GM06990 (cell line): ENCODE data around the gene ALKBH4.

ENCODE experiments used
- DNase-seq: peaks from one replicate; pipeline ENCODE4 v3.0.0-alpha.2; 2011; ENCODE audit not compliant: insufficient read length; ENCODE audit errors: extremely low read depth
- H3K27me3 ChIP-seq: replicated peaks from 2 replicates; pipeline ENCODE4 v1.6.0; 2011; ENCODE audit warnings: low read length; ENCODE audit not compliant: control insufficient read depth, insufficient read depth
- H3K36me3 ChIP-seq: 2 replicates; pipeline ENCODE4 v1.5.1; 2011; ENCODE audit warnings: low read length; ENCODE audit not compliant: control insufficient read depth, insufficient read depth
- H3K4me3 ChIP-seq: replicated peaks from 2 replicates; pipeline ENCODE4 v1.5.1; 2011; ENCODE audit warnings: low read depth, mild to moderate bottlenecking, control low read depth, low read length
- TF ChIP-seq, protein P1 (sequence below): IDR thresholded peaks from 2 replicates; pipeline ENCODE4 v1.5.1; 2011; ENCODE audit warnings: low read length, control low read depth, mild to moderate bottlenecking, inconsistent platforms; ENCODE audit not compliant: insufficient read depth, poor library complexity, severe bottlenecking

Gene ALKBH4

DNA sequence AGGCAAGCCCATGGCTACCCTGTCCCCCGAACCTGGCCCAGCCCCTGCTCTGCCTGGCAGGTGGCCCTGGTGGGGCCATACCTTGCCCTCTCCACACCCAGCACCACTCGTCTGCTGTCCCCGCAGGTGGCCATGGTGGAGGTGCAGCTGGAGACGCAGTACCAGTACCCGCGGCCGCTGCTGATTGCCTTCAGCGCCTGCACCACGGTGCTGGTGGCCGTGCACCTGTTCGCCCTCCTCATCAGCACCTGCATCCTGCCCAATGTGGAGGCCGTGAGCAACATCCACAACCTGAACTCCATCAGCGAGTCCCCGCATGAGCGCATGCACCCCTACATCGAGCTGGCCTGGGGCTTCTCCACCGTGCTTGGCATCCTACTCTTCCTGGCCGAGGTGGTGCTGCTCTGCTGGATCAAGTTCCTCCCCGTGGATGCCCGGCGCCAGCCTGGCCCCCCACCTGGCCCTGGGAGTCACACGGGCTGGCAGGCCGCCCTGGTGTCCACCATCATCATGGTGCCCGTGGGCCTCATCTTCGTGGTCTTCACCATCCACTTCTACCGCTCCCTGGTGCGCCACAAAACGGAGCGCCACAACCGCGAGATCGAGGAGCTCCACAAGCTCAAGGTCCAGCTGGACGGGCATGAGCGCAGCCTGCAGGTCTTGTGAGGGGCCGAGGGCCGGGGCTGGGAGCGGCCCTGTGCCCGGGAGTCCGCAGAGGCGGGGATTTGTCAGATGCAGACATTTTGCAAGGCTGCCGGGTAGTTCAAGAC, 18.1 kb downstream of the ALKBH4 start:
- Histone ChIP-seq H3K27me3 (no peaks in the 10 kb centered on the region), H3K36me3 (peaks cover 23% of the 10 kb centered on the region), H3K4me3 (no peak overlapping the region)
- TF ChIP-seq, protein P1, sequence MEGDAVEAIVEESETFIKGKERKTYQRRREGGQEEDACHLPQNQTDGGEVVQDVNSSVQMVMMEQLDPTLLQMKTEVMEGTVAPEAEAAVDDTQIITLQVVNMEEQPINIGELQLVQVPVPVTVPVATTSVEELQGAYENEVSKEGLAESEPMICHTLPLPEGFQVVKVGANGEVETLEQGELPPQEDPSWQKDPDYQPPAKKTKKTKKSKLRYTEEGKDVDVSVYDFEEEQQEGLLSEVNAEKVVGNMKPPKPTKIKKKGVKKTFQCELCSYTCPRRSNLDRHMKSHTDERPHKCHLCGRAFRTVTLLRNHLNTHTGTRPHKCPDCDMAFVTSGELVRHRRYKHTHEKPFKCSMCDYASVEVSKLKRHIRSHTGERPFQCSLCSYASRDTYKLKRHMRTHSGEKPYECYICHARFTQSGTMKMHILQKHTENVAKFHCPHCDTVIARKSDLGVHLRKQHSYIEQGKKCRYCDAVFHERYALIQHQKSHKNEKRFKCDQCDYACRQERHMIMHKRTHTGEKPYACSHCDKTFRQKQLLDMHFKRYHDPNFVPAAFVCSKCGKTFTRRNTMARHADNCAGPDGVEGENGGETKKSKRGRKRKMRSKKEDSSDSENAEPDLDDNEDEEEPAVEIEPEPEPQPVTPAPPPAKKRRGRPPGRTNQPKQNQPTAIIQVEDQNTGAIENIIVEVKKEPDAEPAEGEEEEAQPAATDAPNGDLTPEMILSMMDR, result no peak
- no peak for DNase-seq

DNA sequence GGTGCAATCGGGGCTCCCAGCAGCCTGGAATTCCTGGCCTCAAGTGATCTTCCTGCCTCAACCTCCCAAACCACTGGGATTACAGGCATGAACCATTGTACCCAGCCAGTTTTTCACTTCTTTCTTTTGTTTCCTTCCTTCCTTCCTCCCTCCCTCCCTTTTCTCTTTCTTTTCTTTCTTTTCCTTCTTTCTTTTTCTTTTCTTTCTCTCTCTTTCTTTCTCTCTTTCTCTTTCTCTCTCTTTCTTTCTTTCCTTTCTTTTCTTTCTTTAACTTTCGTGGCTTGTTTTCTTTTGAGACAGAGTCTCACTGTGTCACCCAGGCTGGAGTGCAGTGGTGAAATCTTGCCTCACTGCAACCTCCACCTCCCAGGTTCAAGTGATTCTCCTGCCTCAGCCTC, 19.0 kb downstream of the ALKBH4 start:
- peaks cover 23% of the 10 kb centered on the region for H3K36me3 ChIP-seq
- no peak overlapping the region for H3K4me3 ChIP-seq
- DNase-seq, result no peak
- H3K27me3 ChIP-seq, result no peaks in the 10 kb centered on the region
- TF ChIP-seq, protein P1, result no peak

DNA sequence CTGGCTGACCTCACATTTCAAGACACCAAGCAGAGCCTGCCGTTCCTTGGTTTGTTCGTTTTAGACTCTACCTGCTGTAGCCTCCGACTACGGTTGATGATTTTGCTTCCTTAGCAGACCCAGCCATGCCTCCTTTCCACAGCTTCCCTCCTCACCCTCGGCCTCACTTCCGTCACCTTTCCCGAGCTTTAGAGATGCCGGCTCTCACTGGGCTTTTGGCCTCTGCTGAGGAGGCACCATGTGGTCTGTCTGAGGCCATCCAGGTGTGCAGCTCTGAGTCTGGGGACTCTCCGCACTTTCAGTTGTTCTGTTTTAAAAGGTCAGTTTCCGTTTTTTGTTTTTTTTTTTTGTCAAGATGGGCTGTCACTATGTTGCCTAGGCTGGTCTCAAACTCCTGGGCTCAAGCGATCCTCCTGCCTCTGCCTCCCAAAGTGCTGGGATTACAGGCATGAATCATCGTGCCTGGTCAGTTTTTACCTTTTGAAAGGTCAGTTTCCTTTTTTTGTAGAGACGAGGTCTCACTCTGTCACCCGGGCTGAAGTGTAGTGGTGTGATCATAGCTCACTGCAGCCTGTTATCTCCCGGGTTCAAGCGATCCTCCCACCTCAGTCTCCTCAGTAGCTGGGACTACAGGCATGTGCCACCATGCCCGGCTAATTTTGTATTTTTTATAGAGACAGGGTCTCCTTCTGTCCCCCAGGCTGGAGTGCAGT, 19.5 kb downstream of the ALKBH4 start:
- Histone ChIP-seq H3K4me3 (peak overlapping the region; percentile 27), H3K27me3 (no peaks in the 10 kb centered on the region), H3K36me3 (peaks cover 26% of the 10 kb centered on the region)
- peak; percentile 79 for DNase-seq
- TF ChIP-seq, protein P1, result no peak

DNA sequence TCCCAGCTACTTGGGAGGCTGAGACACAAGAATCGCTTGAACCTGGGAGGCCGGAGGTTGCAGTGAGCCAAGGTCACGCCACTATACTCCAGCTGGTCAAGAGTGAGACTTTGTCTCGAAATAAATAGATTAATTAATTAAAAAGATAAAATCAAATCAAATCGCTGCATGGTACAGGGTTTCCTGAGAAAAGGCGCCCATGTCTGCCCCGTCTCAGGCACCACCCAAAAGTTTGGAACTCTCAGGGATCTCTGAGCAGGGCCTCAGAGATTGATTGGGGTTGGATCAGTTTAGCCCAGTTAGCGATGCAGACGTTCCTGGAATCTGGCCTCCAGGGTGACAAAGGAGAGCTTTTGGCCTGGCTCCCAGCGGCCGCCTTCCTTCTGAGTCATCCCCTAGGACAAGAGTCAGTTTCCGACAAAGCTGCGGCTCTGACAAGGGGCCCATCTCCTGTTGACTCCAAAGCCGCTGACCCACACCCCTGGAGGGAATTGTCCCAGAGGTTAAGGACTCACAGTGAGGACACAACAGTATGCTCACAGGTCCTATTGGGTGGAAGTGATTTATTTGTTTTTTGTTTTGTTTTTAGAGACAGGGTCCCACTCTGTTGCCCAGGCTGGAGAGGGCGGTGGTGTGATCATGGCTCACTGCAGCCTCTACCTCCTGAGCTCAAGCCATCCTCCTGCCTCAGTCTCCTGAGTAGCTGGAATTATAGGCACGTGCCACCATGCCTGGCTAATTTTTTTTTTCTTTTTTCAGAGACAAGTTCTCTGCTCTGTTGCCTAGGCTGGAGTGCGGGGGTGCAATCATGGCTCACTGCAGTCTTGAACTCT, 24.5 kb downstream of the ALKBH4 start:
- peaks cover 15% of the 10 kb centered on the region for H3K36me3 ChIP-seq
- no peak overlapping the region for H3K4me3 ChIP-seq
- H3K27me3 ChIP-seq, result no peaks in the 10 kb centered on the region
- no peak for DNase-seq
- TF ChIP-seq, protein P1, result no peak

DNA sequence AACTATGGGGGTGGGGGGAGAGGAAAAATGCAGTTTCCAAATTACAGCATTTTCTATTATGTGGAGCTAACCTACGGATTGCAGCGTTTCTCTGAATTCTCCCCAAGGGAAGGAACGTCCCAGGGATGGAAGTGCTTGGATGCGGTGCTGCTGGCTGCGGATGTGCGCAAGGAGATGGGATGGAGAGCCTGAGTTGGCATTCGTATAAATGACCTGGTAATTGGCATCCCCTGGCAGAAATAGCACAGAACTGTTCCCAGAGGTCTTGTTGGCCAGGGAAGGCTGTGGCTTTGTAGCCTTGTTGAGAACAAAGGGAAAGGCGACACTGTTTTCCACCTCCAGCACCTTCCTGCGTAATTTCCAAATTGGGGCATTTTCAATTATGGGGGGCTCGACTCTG, 28.5 kb downstream of the ALKBH4 start:
- no peak overlapping the region for H3K4me3 ChIP-seq
- DNase-seq, result no peak
- H3K36me3 ChIP-seq, result peaks cover 15% of the 10 kb centered on the region
- TF ChIP-seq, protein P1, result no peak
- H3K27me3 ChIP-seq, result no peaks in the 10 kb centered on the region
